Measurements from ENCODE around the gene CCDC82.
A peak's percentile ranks its signal among the peaks of the same experiment; 100 is the strongest.
"Not testable (repeated sequence)": the region's sequence is repeated elsewhere in the genome, so short reads cannot be mapped to it uniquely, and the experiment has no call there.

Gene CCDC82

DNA sequence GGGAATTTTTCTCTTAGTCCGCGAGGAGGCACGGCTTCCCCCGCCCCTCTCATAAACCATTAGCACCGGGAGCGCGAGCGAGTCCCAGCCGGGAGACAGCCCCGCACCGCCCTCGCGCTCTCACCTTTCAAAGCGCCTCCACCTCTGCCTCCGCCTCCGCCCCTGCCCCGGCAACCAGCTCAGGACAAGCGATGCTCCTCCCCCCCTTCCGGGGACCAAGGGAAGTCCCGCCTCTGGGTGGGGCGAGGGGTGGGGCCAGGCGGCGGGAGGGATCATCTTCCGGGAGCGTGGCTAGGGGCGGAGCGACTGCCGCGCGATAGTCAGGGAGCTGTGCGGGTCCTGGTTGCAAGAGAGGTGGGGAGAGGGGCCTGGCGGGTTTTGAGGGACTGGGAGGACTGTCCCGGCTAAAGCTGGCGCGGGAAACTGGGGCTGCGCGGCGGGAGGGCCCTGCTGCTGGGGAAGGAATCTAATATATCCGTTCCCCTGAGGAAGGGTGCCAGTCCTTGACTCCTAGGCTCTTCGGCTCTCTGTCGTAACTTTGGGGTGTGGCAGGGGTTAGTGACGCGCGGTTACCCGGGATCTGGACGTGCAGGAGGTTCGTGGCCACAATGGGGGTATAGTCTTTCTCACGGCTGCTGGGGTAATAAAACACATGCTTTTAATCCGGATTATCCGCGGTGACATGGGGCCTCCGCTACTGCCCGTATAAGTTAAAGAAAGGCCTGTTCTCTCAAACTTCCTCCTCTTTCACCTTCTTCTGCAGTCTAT is at the start of gene CCDC82, which contains the start of gene JRKL:
TSS of gene CCDC82 (minus strand) at position 193 of the 768 bp plus-strand sequence. CDS start 5,165 bp downstream, outside the sequence.
TSS of gene JRKL (plus strand) at position 294 of the 768 bp plus-strand sequence. CDS start 637 bp downstream, outside the sequence.
- no peaks in the 10 kb centered on the region for H3K9me3 Mint-ChIP-seq
- H3K27me3 Mint-ChIP-seq = no peaks in the 10 kb centered on the region
- H3K27ac Mint-ChIP-seq = peak within 1 kb of the TSS; percentile 89
- H3K4me1 Mint-ChIP-seq = peaks cover 76% of the 10 kb centered on the region
- H3K4me3 Mint-ChIP-seq = peak within 1 kb of the TSS; percentile 97
- H3K36me3 Mint-ChIP-seq = peaks cover 7% of the 10 kb centered on the region

DNA sequence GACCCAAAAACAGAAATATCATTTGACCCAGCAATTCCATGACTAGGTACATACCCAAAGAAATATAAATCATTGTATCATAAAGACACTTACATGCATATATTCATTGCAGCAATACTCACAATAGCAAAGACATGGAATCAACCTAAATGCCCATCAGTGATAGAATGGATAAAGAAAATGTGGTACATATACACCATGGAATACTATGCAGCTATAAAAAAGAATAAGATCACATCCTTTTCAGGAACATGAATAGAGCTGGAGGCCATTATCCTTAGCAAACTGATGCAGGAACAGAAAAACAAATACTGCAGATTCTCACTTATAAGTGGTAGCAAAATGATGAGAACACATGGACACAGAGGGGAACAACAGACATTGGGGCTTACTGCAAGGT is 42.9 kb upstream of the CCDC82 start:
- H3K4me3 Mint-ChIP-seq, H3K9me3 Mint-ChIP-seq, H3K4me1 Mint-ChIP-seq, H3K27ac Mint-ChIP-seq, H3K36me3 Mint-ChIP-seq: not testable (repeated sequence)
- H3K27me3 Mint-ChIP-seq = peaks cover 30% of the 10 kb centered on the region

DNA sequence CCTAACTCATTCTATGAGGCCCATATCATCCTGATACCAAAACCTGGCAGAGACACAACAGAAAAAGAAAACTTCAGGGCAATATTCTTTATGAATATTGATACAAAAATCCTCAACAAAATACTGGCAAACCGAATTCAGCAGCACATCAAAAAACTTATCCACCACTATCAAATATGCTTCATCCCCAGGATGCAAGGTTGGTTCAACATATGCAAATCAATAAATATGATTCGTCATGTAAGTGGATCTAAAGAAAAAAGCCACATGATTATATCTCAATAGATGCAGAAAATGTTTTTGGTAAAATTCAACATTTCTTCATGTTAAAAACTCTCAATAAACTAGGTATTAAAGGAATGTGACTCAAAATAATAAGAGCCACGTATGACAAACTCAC is 41.0 kb upstream of the CCDC82 start:
- H3K36me3 Mint-ChIP-seq = no peaks in the 10 kb centered on the region
- H3K27me3 Mint-ChIP-seq = peaks cover 30% of the 10 kb centered on the region
- no peaks in the 10 kb centered on the region for H3K9me3 Mint-ChIP-seq
- H3K4me3 Mint-ChIP-seq = no peak overlapping the region
- H3K27ac Mint-ChIP-seq = peak overlapping the region; percentile 38
- peaks cover 9% of the 10 kb centered on the region for H3K4me1 Mint-ChIP-seq

DNA sequence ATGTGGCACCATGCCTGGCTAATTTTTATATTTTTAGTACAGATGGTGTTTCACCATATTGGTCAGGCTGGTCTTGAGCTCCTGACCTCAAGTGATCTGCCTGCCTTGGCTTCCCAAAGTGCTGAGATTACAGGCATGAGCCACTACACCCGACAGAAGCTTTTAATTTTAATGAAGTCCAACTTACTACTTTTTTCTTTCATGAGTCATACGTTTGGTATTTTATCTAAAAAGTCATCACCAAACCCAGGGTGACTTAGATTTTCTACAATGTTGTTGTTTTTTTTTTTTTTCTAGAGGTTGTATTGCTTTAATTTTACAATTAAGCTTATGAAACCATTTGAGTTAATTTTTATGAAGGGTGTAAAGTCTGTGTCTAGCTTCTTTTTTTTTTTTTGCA is 35.0 kb upstream of the CCDC82 start:
- no peak overlapping the region for H3K4me3 Mint-ChIP-seq
- peaks cover 18% of the 10 kb centered on the region for H3K4me1 Mint-ChIP-seq
- peaks cover 19% of the 10 kb centered on the region for H3K27me3 Mint-ChIP-seq
- no peaks in the 10 kb centered on the region for H3K9me3 Mint-ChIP-seq
- H3K27ac Mint-ChIP-seq = no peak overlapping the region
- no peaks in the 10 kb centered on the region for H3K36me3 Mint-ChIP-seq

DNA sequence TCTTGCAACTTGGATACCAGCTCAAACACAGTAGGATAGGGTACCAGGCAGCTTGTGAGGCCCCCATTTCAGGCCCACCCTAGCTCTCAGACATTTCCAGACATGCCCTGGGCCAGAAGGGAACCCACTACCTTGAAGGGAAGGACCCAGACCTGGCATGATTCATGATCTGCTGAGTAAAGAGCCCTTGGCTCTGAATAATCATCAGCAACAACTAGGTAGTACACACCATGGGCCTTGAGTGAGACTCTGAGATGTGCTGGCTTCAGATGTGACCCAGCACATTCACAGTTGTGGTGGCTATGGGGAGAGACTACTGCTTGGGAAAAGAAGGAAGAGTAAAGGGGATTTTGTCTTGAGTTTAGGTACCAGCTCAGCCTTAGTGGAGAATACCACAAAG is 23.7 kb upstream of the CCDC82 start:
- no peak overlapping the region for H3K4me3 Mint-ChIP-seq
- no peaks in the 10 kb centered on the region for H3K9me3 Mint-ChIP-seq
- no peaks in the 10 kb centered on the region for H3K4me1 Mint-ChIP-seq
- H3K27ac Mint-ChIP-seq = no peak overlapping the region
- peaks cover 9% of the 10 kb centered on the region for H3K27me3 Mint-ChIP-seq
- H3K36me3 Mint-ChIP-seq = no peaks in the 10 kb centered on the region

DNA sequence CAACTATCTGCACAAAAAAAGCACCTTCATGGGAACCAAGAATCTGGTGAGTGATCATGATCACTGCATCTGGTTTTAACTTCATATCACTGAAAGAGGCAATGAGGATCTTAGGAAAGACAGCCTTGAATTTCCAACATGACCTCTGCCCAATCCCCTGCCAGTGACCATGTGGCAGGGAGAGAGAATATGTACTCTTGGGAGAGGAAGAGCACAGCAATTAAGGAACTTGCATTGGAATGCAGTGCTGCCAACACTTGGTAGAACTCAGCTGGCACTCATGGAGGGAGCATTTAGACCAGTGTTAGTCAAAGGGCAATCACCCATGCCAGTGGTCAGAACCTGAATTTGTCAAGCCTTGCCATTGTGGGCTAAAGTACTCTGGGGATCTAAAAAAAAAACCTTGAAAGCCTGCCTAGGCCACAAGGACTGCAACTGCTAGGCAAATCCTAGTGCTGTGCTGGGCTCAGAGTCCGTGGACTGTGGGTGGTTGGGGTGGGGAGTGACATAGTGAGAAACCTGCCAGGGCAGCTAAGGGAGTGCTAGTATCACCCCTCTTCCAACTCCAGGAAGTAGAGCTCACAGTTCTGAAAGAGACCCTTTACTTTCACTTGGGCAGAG is 23.2 kb upstream of the CCDC82 start:
- Mint-ChIP-seq H3K36me3 (no peaks in the 10 kb centered on the region), H3K4me3 (no peak overlapping the region), H3K9me3 (no peaks in the 10 kb centered on the region), H3K4me1 (no peaks in the 10 kb centered on the region), H3K27ac (no peak overlapping the region), H3K27me3 (peaks cover 9% of the 10 kb centered on the region)

DNA sequence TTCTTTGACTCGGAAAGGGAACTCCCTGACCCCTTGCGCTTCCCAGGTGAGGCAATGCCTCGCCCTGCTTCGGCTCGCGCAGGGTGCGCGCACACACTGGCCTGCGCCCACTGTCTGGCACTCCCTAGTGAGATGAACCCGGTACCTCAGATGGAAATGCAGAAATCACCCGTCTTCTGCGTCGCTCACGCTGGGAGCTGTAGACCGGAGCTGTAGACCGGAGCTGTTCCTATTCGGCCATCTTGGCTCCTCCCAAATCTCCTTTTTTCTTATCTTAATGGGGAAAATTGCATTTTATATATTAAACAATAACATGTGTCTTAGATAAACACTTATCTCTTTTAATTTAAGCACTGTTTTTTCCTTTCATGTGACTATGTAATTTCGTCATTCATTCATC is 21.7 kb upstream of the CCDC82 start:
- not testable (repeated sequence) for H3K9me3 Mint-ChIP-seq, H3K36me3 Mint-ChIP-seq, H3K27ac Mint-ChIP-seq, H3K4me1 Mint-ChIP-seq, H3K27me3 Mint-ChIP-seq
- H3K4me3 Mint-ChIP-seq = peak overlapping the region; percentile 42

DNA sequence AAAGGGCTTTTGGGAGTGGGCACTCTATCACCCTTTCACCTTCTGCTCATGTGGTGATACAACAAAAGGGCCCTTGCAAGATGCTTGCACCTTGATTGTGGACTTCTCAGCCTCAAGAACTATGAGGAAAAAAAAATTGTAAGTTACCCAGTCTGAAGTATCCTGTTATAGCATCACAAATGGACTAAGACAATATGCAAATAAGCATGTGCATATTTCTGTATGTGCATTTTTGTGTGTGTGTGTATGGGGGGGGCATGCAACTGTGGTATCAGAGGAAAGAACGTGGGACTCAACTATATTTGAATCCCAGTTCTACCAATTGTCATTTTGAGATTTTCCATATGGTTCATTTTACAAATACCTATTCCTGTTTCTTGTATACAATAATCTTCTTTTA is 11.0 kb upstream of the CCDC82 start:
- H3K4me1 Mint-ChIP-seq = no peaks in the 10 kb centered on the region
- H3K27ac Mint-ChIP-seq = no peak overlapping the region
- no peaks in the 10 kb centered on the region for H3K9me3 Mint-ChIP-seq
- H3K27me3 Mint-ChIP-seq = no peaks in the 10 kb centered on the region
- no peak overlapping the region for H3K4me3 Mint-ChIP-seq
- no peaks in the 10 kb centered on the region for H3K36me3 Mint-ChIP-seq

DNA sequence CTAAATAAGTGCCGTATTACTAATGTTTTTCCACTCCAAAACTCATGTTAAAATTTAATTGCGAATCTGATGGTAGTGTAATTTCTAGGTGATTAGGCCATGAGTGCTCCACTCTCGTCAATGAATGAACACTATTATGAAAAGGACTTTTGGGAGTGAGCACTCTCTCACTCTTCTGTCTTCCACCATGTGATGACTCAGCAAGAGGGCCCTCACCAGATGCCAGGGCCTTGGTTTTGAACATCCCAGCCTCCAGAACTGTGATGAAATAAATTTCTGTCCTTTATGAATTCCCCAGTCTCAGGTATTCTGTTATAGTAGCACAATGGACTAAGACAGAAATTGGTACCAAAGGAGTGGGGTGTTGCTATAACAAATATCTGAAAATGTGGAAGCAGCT is 8.2 kb upstream of the CCDC82 start:
- Mint-ChIP-seq H3K4me1 (peaks cover 12% of the 10 kb centered on the region), H3K4me3 (no peak overlapping the region), H3K27ac (no peak overlapping the region), H3K27me3 (no peaks in the 10 kb centered on the region), H3K9me3 (no peaks in the 10 kb centered on the region), H3K36me3 (no peaks in the 10 kb centered on the region)

DNA sequence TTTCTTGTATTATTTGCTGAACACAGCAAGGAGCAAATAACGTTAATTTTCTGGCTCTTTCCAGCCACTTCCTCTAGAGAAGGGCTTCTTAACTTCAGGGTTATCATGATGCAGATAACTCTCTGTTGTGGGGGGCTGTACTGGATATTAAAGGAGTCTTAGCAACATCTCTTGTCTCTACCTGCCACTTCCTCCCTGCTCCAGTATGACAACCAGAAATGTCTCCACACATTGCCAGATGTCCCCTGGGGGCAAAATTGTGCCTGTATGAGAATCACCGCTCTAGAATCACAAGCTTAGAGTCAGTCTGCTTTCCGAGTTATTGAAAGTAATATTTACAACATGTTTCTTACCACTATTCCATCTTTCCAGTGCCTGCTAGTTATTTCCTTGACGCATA is 6.9 kb upstream of the CCDC82 start:
- H3K36me3 Mint-ChIP-seq = no peaks in the 10 kb centered on the region
- H3K9me3 Mint-ChIP-seq = no peaks in the 10 kb centered on the region
- no peak overlapping the region for H3K27ac Mint-ChIP-seq
- peaks cover 23% of the 10 kb centered on the region for H3K4me1 Mint-ChIP-seq
- no peak overlapping the region for H3K4me3 Mint-ChIP-seq
- H3K27me3 Mint-ChIP-seq = no peaks in the 10 kb centered on the region

DNA sequence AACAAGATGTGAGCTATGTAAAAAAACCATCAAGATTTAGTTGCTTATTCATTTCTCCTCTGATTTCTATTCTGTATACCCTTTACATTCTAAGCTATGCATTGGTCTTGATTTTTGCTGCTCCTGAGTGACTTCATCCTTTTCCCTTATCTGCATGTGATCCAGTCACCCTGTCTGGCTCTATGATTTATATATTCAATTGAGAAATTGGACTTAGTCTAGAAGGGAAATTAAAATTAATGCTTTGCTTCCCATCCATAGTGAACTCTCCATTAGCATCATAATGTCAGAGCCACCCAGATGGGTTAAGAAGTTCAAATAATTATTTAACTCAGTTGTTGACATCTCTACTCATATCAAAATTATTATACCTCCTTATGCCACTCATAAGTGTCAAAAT is 5.1 kb upstream of the CCDC82 start:
- Mint-ChIP-seq H3K27me3 (no peaks in the 10 kb centered on the region), H3K4me1 (peaks cover 39% of the 10 kb centered on the region), H3K4me3 (no peak overlapping the region), H3K27ac (no peak overlapping the region), H3K9me3 (no peaks in the 10 kb centered on the region), H3K36me3 (peaks cover 7% of the 10 kb centered on the region)

DNA sequence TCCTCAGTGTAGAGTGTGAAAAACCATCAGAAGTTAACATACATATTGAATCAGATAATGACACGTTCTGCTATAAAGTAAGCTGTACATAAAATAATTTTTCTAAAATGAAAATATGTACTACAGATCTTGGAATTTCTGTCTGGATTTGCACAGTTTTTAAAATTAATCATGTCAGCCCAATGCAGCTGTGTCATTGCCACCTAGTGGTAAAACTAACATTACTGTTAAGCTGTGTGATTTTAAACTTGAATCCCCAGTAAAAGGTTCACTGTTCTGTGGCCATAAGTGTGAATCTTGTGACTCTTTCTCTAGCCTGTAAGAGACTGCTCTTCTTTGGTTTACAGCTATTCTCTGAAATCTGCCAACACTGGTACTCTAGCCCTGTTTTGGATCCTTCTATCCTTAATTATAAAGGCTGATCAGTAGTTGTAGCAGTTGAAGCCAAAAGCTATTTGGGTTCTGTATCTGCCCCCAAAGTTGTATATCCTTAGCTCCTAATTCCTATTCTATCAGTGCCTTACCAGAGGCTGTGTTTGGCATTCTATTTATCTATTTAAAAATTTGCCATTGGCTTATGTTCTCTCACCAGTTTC is 4.1 kb upstream of the CCDC82 start:
- Mint-ChIP-seq H3K4me3 (no peak overlapping the region), H3K9me3 (no peaks in the 10 kb centered on the region), H3K36me3 (peaks cover 7% of the 10 kb centered on the region)

DNA sequence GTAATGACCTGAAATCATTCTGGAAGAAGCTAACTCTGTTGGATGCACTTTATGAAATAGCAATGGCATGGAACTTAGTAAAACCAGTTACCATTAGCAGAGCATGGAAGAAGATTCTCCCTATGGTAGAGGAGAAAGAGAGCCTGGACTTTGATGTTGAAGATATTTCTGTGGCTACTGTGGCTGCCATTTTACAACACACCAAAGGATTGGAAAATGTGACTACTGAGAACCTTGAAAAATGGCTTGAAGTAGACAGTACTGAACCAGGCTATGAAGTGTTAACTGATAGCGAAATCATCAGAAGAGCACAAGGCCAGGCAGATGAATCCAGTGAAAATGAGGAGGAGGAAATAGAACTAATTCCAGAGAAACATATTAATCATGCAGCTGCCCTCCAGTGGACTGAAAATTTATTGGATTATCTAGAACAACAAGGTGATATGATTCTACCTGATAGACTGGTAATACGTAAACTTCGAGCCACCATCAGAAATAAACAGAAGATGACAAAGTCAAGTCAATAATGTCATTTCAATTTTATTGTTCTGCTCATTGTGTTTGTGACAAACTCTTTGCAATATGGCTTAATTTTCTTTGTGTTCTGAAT is 2.1 kb upstream of the CCDC82 start:
- Mint-ChIP-seq H3K27ac (no peak overlapping the region), H3K27me3 (no peaks in the 10 kb centered on the region), H3K36me3 (peaks cover 7% of the 10 kb centered on the region), H3K9me3 (no peaks in the 10 kb centered on the region), H3K4me1 (peaks cover 61% of the 10 kb centered on the region), H3K4me3 (peak overlapping the region; percentile 97)

More for the DNA sequence above, 4.1 kb upstream of the CCDC82 start:
- H3K4me1 Mint-ChIP-seq = peaks cover 40% of the 10 kb centered on the region
- H3K27ac Mint-ChIP-seq = no peak overlapping the region
- H3K27me3 Mint-ChIP-seq = no peaks in the 10 kb centered on the region

DNA sequence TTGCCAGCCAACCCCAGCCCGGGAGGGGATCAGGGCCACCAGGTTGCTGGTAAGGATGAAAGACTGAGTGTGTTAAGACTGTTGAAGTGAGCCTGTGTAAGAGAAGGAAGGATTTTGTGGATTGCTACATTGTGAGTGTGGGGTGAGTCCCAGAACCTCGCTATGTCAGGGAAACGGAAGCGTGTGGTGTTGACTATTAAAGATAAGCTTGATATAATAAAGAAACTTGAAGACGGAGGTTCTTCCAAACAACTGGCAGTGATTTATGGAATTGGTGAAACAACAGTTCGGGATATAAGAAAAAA is 728 bp upstream of the CCDC82 start:
- no peaks in the 10 kb centered on the region for H3K9me3 Mint-ChIP-seq
- H3K27ac Mint-ChIP-seq = peak overlapping the region; percentile 89
- peak overlapping the region; percentile 97 for H3K4me3 Mint-ChIP-seq
- no peaks in the 10 kb centered on the region for H3K27me3 Mint-ChIP-seq
- peaks cover 75% of the 10 kb centered on the region for H3K4me1 Mint-ChIP-seq
- H3K36me3 Mint-ChIP-seq = peaks cover 7% of the 10 kb centered on the region

DNA sequence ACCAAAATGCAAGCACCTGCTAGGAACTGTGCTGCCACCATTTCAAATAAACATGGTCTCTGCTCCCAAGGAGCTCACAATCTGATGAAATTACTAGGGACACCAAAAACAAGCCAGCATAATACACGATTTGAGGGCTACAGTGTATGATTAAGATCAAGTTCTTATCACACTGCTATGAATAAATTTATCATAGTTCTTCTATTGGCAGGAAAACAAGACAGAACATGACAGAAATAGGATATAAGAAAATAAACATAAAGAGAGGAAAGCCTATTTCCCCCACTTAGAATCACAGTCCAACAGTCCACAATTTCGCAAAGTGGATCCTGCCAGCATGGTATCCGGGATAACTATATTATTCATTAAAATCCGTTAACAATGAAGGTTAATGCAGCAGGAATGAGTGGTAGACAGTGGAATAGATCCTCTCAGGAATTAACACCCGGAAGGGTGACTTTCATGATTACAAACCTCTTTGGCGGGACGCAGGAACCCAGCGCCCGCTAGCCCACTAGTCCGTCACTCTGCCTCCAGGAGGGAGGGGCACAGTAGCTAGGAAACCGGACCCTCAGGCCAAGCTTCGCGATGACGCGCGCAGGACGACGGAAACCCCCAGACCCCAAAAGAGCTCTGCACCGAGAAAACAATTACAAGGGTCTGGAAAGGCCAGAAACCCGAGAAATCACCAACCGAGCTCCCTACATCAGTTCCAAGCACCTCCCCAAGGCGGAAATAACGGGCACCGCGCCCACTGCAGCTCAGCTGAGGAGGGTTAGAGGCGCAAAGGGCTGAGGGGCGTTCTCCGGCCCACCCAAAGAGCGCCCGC is 607 bp downstream of the CCDC82 start:
- Mint-ChIP-seq H3K27me3 (no peaks in the 10 kb centered on the region), H3K27ac (peak overlapping the region; percentile 89), H3K4me1 (peaks cover 77% of the 10 kb centered on the region)

More for the DNA sequence above, 607 bp downstream of the CCDC82 start:
- H3K4me3 Mint-ChIP-seq = peak overlapping the region; percentile 97
- H3K9me3 Mint-ChIP-seq = no peaks in the 10 kb centered on the region
- peaks cover 11% of the 10 kb centered on the region for H3K36me3 Mint-ChIP-seq

Measured in activated naive CD4-positive, alpha-beta T cell treated with anti-CD3 and anti-CD28 coated beads, Interleukin-2, amount 50 U/mL, for 24 hours (primary cell).